HG02938 (cell line): ENCODE results near the gene MEPCE.
"Not testable (repeated sequence)": the region's sequence is repeated elsewhere in the genome, so short reads cannot be mapped to it uniquely, and the experiment has no call there.

Source experiments
- ATAC-seq: cut with Tn5 transposase; IDR thresholded peaks from one replicate; pipeline ENCODE4 v1.9.1; 2021; ENCODE audit warnings: mild to moderate bottlenecking, moderate library complexity; ENCODE audit not compliant: unreplicated experiment

MEPCE gene

GRCh38 chr7:100429637-100430492 lies at the start of gene MEPCE:
Gene MEPCE, plus strand, starts transcription at chr7:100429831. Its CDS starts 188 bp downstream, at chr7:100430019.
- ATAC-seq: peak; percentile 40

GRCh38 chr7:100380196-100380595 lies 49.4 kb upstream of the MEPCE start:
- no peak for ATAC-seq

- ATAC-seq: not testable (repeated sequence)
These were observed 47.9 kb upstream of the MEPCE start for GRCh38 chr7:100381531-100382233.

GRCh38 chr7:100382234-100382853 lies 47.3 kb upstream of the MEPCE start:
- not testable (repeated sequence) for ATAC-seq

GRCh38 chr7:100384628-100385294 lies 44.9 kb upstream of the MEPCE start:
- ATAC-seq: no peak

DNA sequence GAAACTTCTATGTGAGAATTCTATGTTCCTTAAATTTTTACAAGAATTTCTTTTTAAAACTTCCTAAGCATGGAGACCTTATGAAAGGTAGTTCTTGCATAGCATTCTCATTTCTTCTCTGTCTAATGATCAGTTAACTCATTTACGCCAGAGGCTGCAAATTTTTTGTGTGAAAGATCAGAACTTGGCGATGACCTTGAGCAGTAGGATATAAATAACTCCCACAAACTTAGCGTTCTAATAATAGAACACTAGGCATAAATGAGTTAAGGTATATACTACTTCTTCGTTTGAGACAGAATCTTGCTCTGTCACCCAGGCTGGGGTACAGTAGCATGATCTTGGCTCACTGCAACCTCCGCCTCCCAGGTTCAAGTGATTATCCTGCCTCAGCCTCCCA lies 42.7 kb upstream of the MEPCE start:
- ATAC-seq: no peak

DNA sequence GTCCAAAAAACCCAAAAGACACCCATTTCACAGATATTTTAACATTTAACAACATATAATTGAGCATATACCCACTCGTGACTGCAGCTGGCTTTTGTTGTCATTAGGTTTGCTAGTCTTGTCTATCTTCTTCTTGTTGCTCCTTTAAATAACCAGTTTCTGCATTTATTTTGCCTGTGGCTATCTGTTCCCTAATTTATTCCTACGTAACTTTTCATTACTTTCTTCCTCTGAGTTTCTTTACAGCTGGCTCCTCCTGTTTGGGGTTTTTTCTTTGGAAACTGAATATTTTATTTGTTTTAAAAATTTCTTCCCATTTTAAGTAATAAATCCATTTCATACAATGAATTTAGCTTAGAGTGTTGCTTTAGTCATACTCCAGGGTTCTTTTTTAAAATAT lies 41.9 kb upstream of the MEPCE start:
- no peak for ATAC-seq

GRCh38 chr7:100389437-100390088 lies 40.1 kb upstream of the MEPCE start:
- no peak for ATAC-seq

DNA sequence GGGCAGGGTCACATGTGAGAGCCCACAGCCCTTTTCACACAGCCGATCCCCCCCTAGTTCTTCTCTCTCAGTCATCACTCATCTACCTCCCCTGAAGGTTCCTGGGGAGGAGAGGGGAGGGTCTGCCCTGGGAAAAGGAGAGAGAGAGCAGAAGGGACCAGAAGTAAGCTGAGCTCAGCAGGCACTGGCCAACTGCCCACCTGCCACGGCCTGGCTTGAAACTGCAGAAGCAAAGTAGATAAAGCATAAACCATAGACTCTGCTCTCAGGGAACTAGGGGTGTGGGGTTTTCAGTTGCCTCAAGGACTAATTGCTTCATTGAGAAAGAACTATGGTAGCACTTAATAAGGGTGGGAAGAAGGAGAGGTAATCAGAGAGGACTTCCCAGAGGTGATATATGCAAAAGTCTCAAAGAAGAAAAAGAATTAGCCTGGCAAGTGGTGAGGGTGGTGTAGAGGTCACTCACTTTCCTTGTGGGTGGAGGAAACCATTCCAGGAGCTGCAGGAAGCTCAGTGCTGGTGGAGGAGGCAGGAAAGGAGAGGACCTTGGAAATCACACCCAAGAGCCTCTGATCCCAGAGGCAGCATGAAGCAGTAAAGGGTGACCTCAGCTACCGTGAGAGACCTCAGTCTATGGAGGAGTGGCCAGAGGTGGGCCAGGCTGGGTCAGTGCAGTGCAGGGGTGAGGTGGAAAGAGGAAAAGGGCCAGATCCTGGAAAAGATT lies 39.2 kb upstream of the MEPCE start:
- no peak for ATAC-seq

DNA sequence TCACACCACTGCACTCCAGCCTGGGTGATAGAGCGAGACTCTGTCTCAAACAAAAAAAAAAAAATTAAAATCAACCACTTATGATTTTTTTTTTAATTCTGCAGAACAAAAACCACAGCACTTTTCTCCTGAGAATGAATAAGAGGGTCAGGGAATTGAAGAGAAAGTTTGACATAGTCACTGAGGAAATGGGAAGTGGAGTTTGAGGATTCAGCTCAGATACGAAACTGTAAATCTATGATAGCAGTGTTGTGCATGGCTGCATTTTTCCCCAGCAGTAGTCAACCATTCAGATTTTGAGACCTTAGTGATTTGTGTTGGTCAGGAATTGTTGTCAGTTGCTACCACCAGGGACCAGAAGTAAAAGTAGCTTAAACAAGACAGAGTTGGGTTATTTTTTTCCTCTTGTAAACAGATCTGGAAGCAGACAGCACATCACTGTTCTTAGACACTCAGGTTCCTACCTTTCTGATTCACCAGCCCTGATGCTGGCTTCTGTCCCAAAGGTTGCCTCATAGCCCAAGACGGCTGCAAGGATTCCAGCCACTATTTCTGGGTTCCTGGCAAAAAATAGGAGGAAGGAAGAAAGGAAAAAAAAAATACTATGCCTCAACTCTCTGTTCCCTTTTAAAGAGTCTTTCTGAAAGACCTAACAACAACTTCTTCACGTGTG lies 36.3 kb upstream of the MEPCE start:
- no peak for ATAC-seq

DNA sequence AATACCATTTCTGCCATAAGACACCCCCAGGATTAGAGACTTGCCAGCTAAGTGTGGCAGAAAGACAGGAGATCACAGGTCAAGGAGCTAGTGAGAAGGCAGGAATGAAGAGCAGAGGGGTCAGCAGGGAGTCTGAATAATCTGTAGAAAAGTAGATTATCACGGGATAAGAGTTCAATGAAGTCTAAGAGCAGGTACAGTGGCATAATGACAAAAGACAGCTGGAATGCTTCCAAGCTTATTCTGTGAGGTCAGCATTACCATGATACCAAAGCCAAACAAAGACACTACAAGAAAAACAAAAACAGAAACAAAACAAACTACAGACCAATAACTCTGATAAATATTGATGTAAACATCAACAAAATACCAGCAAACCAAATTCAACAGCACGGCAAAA lies 35.6 kb upstream of the MEPCE start:
- ATAC-seq: no peak

DNA sequence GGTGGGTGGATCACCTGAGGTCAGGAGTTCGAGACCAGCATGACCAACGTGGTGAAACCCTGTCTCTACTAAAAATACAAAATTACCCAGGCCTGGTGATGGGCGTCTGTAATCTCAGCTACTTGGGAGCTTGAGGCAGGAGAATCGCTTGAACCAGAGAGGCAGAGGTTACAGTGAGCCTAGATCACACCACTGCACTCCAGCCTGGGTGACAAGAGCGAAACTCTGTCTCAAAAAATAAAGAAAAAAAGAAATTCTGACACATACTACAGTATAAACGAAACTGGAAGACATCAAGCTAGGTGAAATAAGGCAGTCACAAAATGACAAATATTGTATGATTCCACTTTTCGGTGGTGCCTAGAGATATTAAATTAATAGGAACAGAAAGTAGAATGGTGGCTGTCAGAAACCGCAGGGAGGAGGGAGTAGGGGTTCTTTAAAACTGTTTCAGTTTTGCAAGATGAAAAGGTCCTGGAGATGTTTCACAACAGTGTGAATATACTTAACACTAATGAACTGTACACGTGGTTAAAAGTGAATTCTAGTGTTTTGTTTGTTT lies 33.1 kb upstream of the MEPCE start:
- ATAC-seq: peak; percentile 94

- ATAC-seq: no peak
These were observed 32.1 kb upstream of the MEPCE start for GRCh38 chr7:100397315-100398081.

GRCh38 chr7:100398239-100398638 lies 31.4 kb upstream of the MEPCE start:
- ATAC-seq: no peak

DNA sequence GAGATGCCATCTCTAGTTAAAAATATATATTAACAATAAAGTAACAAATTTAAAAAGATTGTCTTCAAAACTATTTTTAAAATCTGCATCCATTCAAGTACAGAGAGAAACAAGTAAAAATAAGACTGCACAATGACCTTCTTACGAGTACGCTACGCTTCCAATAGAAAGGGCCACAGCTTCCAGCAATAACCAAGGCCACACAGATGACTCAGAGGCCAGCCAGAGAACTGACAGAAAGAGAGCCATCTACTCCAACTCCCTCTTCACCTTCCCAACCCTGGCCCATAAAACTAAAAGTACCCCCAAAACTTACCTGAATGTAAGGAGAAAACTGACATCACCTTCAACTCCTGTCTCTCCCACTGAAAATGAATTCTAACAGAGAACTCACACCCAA lies 29.6 kb upstream of the MEPCE start:
- ATAC-seq: no peak

GRCh38 chr7:100400656-100401055 lies 29.0 kb upstream of the MEPCE start:
- ATAC-seq: no peak

- no peak for ATAC-seq
These were observed 27.8 kb upstream of the MEPCE start for GRCh38 chr7:100401811-100402210.

DNA sequence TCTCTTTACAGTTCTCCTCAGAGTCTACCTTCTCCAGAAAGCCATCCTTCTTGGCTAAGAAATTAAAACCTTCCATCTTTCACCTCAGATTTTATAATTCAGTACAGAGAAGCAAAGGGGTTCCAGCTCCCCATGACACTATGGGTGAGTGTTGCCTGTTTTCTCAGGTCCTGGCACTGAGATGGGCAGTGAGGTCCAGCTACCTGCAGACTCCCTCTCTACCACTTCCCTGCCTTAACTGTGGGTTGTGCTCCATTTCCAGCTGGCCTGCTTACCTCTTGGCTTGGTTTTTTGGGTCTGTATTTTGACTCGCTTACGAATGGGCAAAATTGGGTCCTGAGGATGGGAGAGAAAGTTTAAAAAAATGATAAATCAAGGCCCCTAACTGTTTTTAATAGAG lies 27.4 kb upstream of the MEPCE start:
- ATAC-seq: no peak
